Prostate gland (tissue), 2 donors: Measurements from ENCODE around the gene WFIKKN2.
"Not testable (repeated sequence)": the region's sequence is repeated elsewhere in the genome, so short reads cannot be mapped to it uniquely, and the experiment has no call there.

Experiments
- POLR2AphosphoS5 ChIP-seq: sonication (generic); formaldehyde crosslinking; IDR thresholded peaks from one replicate; pipeline ENCODE4 v1.6.1; 2017; ENCODE audit warnings: antibody characterized with exemption
- TF ChIP-seq, protein P1 (sequence below), 4 experiments: fragments of 200-600 bp in 2 of 4; fragments of 450-650 bp in 2 of 4; sonication (generic) in 2 of 4; IDR thresholded peaks; 1 replicate in 3 of 4; 2 replicates in 1 of 4; pipeline ENCODE4 v1.5.1; 2016 to 2019; ENCODE audit warnings: antibody characterized with exemption in 4 of 4, mild to moderate bottlenecking in 2 of 4, moderate library complexity in 2 of 4

DNA sequence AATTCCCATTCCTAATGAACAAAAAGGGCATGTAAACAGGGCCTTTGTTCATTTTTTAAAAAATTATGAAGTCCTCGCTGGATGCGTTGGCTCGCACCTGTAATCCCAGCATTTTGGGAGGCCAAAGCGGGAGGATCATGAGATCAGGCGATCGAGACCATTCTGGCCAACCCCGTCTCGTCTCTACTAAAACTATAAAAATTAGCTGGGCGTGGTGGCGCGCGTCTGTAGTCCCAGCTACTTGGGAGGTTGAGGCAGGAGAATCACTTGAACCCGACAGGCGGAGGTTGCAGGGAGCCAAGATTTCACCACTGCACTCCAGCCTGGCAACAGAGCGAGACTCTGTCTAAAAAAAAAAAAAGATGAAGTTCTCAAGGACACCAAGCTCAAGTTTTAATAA is 24.3 kb downstream of the WFIKKN2 start:
- TF ChIP-seq, protein P1, sequence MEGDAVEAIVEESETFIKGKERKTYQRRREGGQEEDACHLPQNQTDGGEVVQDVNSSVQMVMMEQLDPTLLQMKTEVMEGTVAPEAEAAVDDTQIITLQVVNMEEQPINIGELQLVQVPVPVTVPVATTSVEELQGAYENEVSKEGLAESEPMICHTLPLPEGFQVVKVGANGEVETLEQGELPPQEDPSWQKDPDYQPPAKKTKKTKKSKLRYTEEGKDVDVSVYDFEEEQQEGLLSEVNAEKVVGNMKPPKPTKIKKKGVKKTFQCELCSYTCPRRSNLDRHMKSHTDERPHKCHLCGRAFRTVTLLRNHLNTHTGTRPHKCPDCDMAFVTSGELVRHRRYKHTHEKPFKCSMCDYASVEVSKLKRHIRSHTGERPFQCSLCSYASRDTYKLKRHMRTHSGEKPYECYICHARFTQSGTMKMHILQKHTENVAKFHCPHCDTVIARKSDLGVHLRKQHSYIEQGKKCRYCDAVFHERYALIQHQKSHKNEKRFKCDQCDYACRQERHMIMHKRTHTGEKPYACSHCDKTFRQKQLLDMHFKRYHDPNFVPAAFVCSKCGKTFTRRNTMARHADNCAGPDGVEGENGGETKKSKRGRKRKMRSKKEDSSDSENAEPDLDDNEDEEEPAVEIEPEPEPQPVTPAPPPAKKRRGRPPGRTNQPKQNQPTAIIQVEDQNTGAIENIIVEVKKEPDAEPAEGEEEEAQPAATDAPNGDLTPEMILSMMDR (IDR thresholded peaks at IDR 0.05) = not testable (repeated sequence)
- TF ChIP-seq POLR2AphosphoS5 = not testable (repeated sequence)
